ENCODE measurements around the gene KCNQ1. TPM values are rescaled to one million over a fixed set of nuclear protein-coding genes. Genes with fewer than 3 reads are reported as not detected.

The KCNQ1 gene
- total and polyA plus RNA-seq, 2 experiments from 2014 or later: not detected

DNA sequence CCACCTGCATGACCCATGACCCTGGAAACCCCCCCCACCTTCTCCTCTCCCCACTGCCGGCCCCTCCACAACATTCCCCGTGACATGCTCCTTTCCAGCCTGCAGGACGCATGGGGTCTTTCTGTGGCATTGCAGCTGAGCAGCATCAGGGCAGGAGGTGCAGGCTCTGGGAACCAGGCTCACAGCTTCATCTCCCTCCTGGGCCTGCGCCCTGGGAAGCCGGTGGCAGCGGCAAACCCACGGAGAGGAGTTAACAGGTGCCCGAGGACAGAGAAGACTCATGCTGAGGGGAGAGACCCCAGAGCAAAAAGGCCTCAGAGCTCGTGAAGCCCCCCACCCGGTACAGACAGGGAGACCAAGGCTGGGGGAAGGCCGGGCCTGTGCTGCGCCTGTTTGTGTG lies 408.6 kb downstream of the KCNQ1 start:
- Histone ChIP-seq H3K4me3 (no peak overlapping the region), H3K9me2 (ENCODE audit: insufficient read depth) (no peaks in the 10 kb centered on the region), H2AFZ (no peak overlapping the region), H3K4me1 (ENCODE audit: insufficient read depth) (no peaks in the 10 kb centered on the region), H4K20me1 (ENCODE audit: insufficient read depth) (no peaks in the 10 kb centered on the region), H3F3A (ENCODE audit: insufficient read depth) (no peaks in the 10 kb centered on the region), H3K79me2 (ENCODE audit: insufficient read depth) (no peaks in the 10 kb centered on the region), H3K4me2 (ENCODE audit: unreplicated experiment) (no peak overlapping the region), H3K27ac (no peak overlapping the region), H3K27me3 (replicated peaks; ENCODE audit: insufficient read depth) (peaks cover 5% of the 10 kb centered on the region; the same call in 1 of the 2 replicates), H3K9ac (no peak overlapping the region), H3K9me3 (ENCODE audit: low read depth) (no peaks in the 10 kb centered on the region), H3K36me3 (ENCODE audit: low read depth) (no peaks in the 10 kb centered on the region)
- WGBS, 2 experiments (ENCODE audit: low coverage in 1 of 2, low lambda C conversion rate in 2 of 2, missing lambda C conversion rate in 2 of 2): 68 to 69% methylated on average over 12 of the region's 12 CpGs
- no peak for TF ChIP-seq EZH2phosphoT487 (IDR thresholded peaks at IDR 0.05; ENCODE audit: insufficient read depth, low read depth)
- no peak for TF ChIP-seq EZH2 (IDR thresholded peaks at IDR 0.05; ENCODE audit: insufficient read depth, poor library complexity, severe bottlenecking)
- DNase-seq: no peak
- in situ Hi-C loops (cut with MboI): no loop called here

DNA sequence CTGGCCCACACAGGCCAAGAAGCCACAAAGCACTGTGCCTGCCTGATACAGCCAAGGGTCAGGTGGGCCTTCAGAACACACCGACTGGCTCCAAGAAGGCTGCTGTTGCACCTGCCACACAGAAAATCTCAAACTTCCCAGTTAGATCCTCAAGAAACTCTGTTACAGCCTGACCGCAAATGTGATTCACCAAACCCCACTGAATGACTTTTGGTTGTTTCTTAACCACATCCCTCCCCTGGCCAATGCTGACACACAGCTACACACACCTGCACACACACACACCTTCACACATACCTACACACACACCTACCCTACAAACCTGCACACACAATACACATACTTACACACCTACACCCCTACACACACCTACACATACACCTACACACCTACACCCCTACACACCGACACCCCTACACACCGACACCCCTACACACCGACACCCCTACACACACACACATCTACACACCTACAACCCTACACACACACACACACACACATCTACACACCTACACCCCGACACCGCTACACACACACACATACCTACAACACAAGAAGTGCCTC lies 409.3 kb downstream of the KCNQ1 start:
- Histone ChIP-seq H3K9ac (no peak overlapping the region), H3K36me3 (ENCODE audit: low read depth) (no peaks in the 10 kb centered on the region), H4K20me1 (ENCODE audit: insufficient read depth) (no peaks in the 10 kb centered on the region), H3K4me2 (ENCODE audit: unreplicated experiment) (no peak overlapping the region), H3K9me3 (ENCODE audit: low read depth) (no peaks in the 10 kb centered on the region), H3K27ac (no peak overlapping the region), H3K9me2 (ENCODE audit: insufficient read depth) (no peaks in the 10 kb centered on the region), H3K4me3 (no peak overlapping the region), H3K27me3 (replicated peaks; ENCODE audit: insufficient read depth) (peaks cover 5% of the 10 kb centered on the region; the same call in 1 of the 2 replicates), H2AFZ (no peak overlapping the region), H3F3A (ENCODE audit: insufficient read depth) (no peaks in the 10 kb centered on the region), H3K79me2 (ENCODE audit: insufficient read depth) (no peaks in the 10 kb centered on the region), H3K4me1 (ENCODE audit: insufficient read depth) (no peaks in the 10 kb centered on the region)
- no peak for DNase-seq
- no peak for TF ChIP-seq EZH2phosphoT487 (IDR thresholded peaks at IDR 0.05; ENCODE audit: insufficient read depth, low read depth)
- no peak for TF ChIP-seq EZH2 (IDR thresholded peaks at IDR 0.05; ENCODE audit: insufficient read depth, poor library complexity, severe bottlenecking)
- 88 to 92% methylated on average over 7 of the region's 7 CpGs for WGBS, 2 experiments (ENCODE audit: low coverage in 1 of 2, low lambda C conversion rate in 2 of 2, missing lambda C conversion rate in 2 of 2)
- in situ Hi-C loops (cut with MboI): no loop called here

DNA sequence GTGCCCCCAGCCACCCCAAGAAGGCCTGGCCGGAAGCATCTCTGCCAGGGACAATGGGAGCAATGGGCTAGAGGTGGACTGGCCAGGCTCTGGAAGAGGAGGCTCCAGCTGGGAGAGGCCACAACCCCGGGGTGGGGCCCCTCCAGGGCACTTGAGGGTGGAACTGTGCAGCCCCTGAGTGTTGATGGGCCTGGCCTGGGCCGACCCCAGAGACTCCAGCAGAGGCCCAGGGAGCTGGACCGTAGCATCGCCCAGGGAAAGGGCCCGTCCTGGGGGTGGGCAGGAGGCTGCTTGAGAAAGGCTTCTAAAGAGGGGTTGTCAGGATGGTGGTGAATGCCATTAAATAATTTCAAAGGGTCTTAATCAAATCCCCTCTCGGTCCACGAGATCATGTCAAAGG lies 410.4 kb downstream of the KCNQ1 start:
- no peaks in the 10 kb centered on the region for H3K9me2 ChIP-seq (ENCODE audit: insufficient read depth)
- no peaks in the 10 kb centered on the region for H4K20me1 ChIP-seq (ENCODE audit: insufficient read depth)
- H3K9ac ChIP-seq: no peak overlapping the region
- DNase-seq: no peak
- no peak overlapping the region for H3K4me2 ChIP-seq (ENCODE audit: unreplicated experiment)
- no peaks in the 10 kb centered on the region for H3F3A ChIP-seq (ENCODE audit: insufficient read depth)
- no peak overlapping the region for H3K4me3 ChIP-seq
- no peak overlapping the region for H2AFZ ChIP-seq
- no peaks in the 10 kb centered on the region for H3K9me3 ChIP-seq (ENCODE audit: low read depth)
- no peaks in the 10 kb centered on the region for H3K4me1 ChIP-seq (ENCODE audit: insufficient read depth)
- 60 to 70% methylated on average over 8 of the region's 8 CpGs for WGBS, 2 experiments (ENCODE audit: low coverage in 1 of 2, low lambda C conversion rate in 2 of 2, missing lambda C conversion rate in 2 of 2)
- H3K27me3 ChIP-seq (replicated peaks; ENCODE audit: insufficient read depth): peaks cover 5% of the 10 kb centered on the region; the same call in 1 of the 2 replicates
- no peaks in the 10 kb centered on the region for H3K36me3 ChIP-seq (ENCODE audit: low read depth)
- no peaks in the 10 kb centered on the region for H3K79me2 ChIP-seq (ENCODE audit: insufficient read depth)
- no peak for TF ChIP-seq EZH2phosphoT487 (IDR thresholded peaks at IDR 0.05; ENCODE audit: insufficient read depth, low read depth)
- TF ChIP-seq EZH2 (IDR thresholded peaks at IDR 0.05; ENCODE audit: insufficient read depth, poor library complexity, severe bottlenecking): no peak
- in situ Hi-C loops (cut with MboI): no loop called here
- no peak overlapping the region for H3K27ac ChIP-seq

DNA sequence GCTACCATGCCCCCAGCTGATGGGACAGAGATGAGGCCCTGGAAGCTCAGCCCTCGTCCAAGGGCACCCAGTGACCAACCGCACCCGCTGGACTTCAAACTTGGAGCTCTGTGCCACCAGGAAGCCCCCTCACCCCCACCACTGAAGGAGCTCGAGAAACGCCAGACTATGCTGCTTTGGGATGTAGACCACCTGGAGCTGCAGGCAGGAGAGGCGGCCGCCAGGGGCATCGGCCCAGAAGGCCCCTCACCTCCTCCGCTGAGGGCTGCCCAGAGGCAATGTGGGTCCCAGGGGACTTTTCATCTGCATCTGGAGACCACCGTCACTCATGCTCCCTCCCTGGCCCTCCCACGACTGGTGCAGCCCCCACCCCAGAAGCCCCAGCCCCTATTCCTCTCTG lies 412.5 kb downstream of the KCNQ1 start:
- H3K27me3 ChIP-seq (replicated peaks; ENCODE audit: insufficient read depth): peaks cover 5% of the 10 kb centered on the region; the same call in 1 of the 2 replicates
- H3K4me1 ChIP-seq (ENCODE audit: insufficient read depth): no peaks in the 10 kb centered on the region
- no peaks in the 10 kb centered on the region for H3F3A ChIP-seq (ENCODE audit: insufficient read depth)
- H2AFZ ChIP-seq: no peak overlapping the region
- H3K79me2 ChIP-seq (ENCODE audit: insufficient read depth): no peaks in the 10 kb centered on the region
- no peaks in the 10 kb centered on the region for H3K9me3 ChIP-seq (ENCODE audit: low read depth)
- no peaks in the 10 kb centered on the region for H3K9me2 ChIP-seq (ENCODE audit: insufficient read depth)
- no peak for TF ChIP-seq EZH2 (IDR thresholded peaks at IDR 0.05; ENCODE audit: insufficient read depth, poor library complexity, severe bottlenecking)
- no peaks in the 10 kb centered on the region for H4K20me1 ChIP-seq (ENCODE audit: insufficient read depth)
- in situ Hi-C loops (cut with MboI): no loop called here
- H3K4me2 ChIP-seq (ENCODE audit: unreplicated experiment): no peak overlapping the region
- WGBS, 2 experiments (ENCODE audit: low coverage in 1 of 2, low lambda C conversion rate in 2 of 2, missing lambda C conversion rate in 2 of 2): 64 to 68% methylated on average over 9 to 11 of the region's 11 CpGs
- no peak overlapping the region for H3K9ac ChIP-seq
- DNase-seq: no peak
- no peaks in the 10 kb centered on the region for H3K36me3 ChIP-seq (ENCODE audit: low read depth)
- no peak overlapping the region for H3K27ac ChIP-seq
- no peak overlapping the region for H3K4me3 ChIP-seq

DNA sequence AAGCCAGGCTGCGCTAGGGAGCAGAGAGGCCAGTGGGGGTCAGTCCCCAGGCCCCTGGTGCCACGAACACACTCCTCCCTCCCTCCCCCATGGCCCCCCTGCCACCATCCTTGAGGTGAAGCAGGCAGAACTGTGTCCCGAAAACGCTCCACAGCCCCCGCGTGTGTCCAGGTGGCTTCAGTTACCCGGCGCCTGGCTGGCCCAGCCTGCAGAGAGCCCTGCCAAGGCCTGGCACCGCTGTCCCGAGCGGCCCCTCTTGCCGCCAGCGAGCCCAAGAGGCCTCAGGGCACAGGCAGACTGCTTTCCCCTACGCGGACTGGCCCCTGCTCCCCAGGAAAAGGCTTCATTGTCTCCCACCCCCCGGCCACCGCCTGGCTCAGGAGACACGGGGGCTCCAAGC lies 413.1 kb downstream of the KCNQ1 start:
- H4K20me1 ChIP-seq (ENCODE audit: insufficient read depth): no peaks in the 10 kb centered on the region
- DNase-seq: no peak
- H2AFZ ChIP-seq: no peak overlapping the region
- no peaks in the 10 kb centered on the region for H3K79me2 ChIP-seq (ENCODE audit: insufficient read depth)
- no peaks in the 10 kb centered on the region for H3F3A ChIP-seq (ENCODE audit: insufficient read depth)
- no peaks in the 10 kb centered on the region for H3K4me1 ChIP-seq (ENCODE audit: insufficient read depth)
- TF ChIP-seq EZH2phosphoT487 (IDR thresholded peaks at IDR 0.05; ENCODE audit: insufficient read depth, low read depth) (no peak), EZH2 (IDR thresholded peaks at IDR 0.05; ENCODE audit: insufficient read depth, poor library complexity, severe bottlenecking) (no peak)
- H3K9me2 ChIP-seq (ENCODE audit: insufficient read depth): no peaks in the 10 kb centered on the region
- H3K27me3 ChIP-seq (replicated peaks; ENCODE audit: insufficient read depth): peaks cover 6% of the 10 kb centered on the region
- no peak overlapping the region for H3K4me3 ChIP-seq
- WGBS, 2 experiments (ENCODE audit: low coverage in 1 of 2, low lambda C conversion rate in 2 of 2, missing lambda C conversion rate in 2 of 2): 20 to 25% methylated on average over 18 of the region's 18 CpGs
- in situ Hi-C loops (cut with MboI): no loop called here
- no peak overlapping the region for H3K9ac ChIP-seq
- H3K36me3 ChIP-seq (ENCODE audit: low read depth): no peaks in the 10 kb centered on the region
- no peak overlapping the region for H3K27ac ChIP-seq
- H3K9me3 ChIP-seq (ENCODE audit: low read depth): no peaks in the 10 kb centered on the region
- H3K4me2 ChIP-seq (ENCODE audit: unreplicated experiment): no peak overlapping the region
